HFFc6 (cell line): ENCODE measurements around the gene SOX6. TPM values are rescaled to one million over a fixed set of nuclear protein-coding genes. Genes with fewer than 3 reads are reported as not detected.

ENCODE experiments used
- DNase-seq: peaks from one replicate; pipeline ENCODE4 v3.0.0-alpha.2; 2018
- H3K27ac Mint-ChIP-seq: 2 replicates; pipeline ENCODE4 v1.8.0; 2020; ENCODE audit warnings: mild to moderate bottlenecking, mixed read lengths
- H3K27me3 Mint-ChIP-seq: 2 replicates; pipeline ENCODE4 v1.8.0; 2021; ENCODE audit warnings: mild to moderate bottlenecking, moderate library complexity, mixed read lengths; ENCODE audit not compliant: insufficient read depth
- H3K36me3 Mint-ChIP-seq: 2 replicates; pipeline ENCODE4 v1.8.0; 2021; ENCODE audit warnings: low read depth, mixed read lengths
- H3K4me1 Mint-ChIP-seq: 2 replicates; pipeline ENCODE4 v1.8.0; 2020; ENCODE audit warnings: low read depth, mixed read lengths
- H3K4me3 Mint-ChIP-seq: 2 replicates; pipeline ENCODE4 v1.8.0; 2020; ENCODE audit warnings: mild to moderate bottlenecking, moderate library complexity, mixed read lengths
- H3K9me3 Mint-ChIP-seq: 2 replicates; pipeline ENCODE4 v1.8.0; 2020; ENCODE audit warnings: mild to moderate bottlenecking, mixed read lengths
- total RNA-seq, 6 experiments: library from RNA; stranded (reverse); fragmentation: NEBNext Ultra II Directional; extraction: Animal tissue kit (Norgen Biotek cat#: 25700); gene quantifications; 2 replicates in 1 of 6; 3 replicates in 5 of 6; pipeline ENCODE4 v1.2.3, GENCODE V29; 2021
- TF ChIP-seq, protein P1 (sequence below): fragments of 200-600 bp; sonication (generic); IDR thresholded peaks from 2 replicates; pipeline ENCODE4 v1.5.0; 2021; ENCODE audit warnings: antibody characterized with exemption, mild to moderate bottlenecking

Gene SOX6
- total RNA-seq, 6 experiments from 2014 or later = 0.66 to 6.5 (median 1.4) TPM

DNA sequence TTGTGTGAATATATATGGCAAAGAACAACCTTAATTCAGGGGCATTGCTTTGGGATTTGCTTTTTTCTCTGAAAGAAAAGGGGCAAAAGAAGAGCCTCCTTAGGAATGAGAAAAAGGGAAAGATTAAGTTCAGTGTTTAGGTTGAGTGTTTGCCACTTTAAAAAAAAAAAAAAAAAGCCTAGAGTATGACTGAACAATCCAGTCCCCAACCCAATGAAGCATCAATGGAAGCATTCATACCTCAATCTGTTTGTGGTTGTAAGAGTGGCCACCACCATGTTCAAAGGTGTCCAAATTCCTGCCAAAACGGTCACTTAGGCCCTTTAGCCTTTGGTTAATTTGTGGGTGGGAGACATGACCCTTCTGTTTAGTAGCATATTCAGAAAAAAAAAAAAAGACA, 260.6 kb downstream of the SOX6 start:
- peaks cover 29% of the 10 kb centered on the region; the same call in 1 of the 2 replicates for H3K4me1 Mint-ChIP-seq
- H3K27ac Mint-ChIP-seq = no peak overlapping the region; the same call in 1 of the 2 replicates
- H3K4me3 Mint-ChIP-seq = no peak overlapping the region
- TF ChIP-seq, protein P1, sequence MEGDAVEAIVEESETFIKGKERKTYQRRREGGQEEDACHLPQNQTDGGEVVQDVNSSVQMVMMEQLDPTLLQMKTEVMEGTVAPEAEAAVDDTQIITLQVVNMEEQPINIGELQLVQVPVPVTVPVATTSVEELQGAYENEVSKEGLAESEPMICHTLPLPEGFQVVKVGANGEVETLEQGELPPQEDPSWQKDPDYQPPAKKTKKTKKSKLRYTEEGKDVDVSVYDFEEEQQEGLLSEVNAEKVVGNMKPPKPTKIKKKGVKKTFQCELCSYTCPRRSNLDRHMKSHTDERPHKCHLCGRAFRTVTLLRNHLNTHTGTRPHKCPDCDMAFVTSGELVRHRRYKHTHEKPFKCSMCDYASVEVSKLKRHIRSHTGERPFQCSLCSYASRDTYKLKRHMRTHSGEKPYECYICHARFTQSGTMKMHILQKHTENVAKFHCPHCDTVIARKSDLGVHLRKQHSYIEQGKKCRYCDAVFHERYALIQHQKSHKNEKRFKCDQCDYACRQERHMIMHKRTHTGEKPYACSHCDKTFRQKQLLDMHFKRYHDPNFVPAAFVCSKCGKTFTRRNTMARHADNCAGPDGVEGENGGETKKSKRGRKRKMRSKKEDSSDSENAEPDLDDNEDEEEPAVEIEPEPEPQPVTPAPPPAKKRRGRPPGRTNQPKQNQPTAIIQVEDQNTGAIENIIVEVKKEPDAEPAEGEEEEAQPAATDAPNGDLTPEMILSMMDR = no peak
- peaks cover 4% of the 10 kb centered on the region; the same call in 1 of the 2 replicates for H3K9me3 Mint-ChIP-seq
- DNase-seq = no peak
- no peaks in the 10 kb centered on the region for H3K27me3 Mint-ChIP-seq
- no peaks in the 10 kb centered on the region; the same call in 1 of the 2 replicates for H3K36me3 Mint-ChIP-seq

DNA sequence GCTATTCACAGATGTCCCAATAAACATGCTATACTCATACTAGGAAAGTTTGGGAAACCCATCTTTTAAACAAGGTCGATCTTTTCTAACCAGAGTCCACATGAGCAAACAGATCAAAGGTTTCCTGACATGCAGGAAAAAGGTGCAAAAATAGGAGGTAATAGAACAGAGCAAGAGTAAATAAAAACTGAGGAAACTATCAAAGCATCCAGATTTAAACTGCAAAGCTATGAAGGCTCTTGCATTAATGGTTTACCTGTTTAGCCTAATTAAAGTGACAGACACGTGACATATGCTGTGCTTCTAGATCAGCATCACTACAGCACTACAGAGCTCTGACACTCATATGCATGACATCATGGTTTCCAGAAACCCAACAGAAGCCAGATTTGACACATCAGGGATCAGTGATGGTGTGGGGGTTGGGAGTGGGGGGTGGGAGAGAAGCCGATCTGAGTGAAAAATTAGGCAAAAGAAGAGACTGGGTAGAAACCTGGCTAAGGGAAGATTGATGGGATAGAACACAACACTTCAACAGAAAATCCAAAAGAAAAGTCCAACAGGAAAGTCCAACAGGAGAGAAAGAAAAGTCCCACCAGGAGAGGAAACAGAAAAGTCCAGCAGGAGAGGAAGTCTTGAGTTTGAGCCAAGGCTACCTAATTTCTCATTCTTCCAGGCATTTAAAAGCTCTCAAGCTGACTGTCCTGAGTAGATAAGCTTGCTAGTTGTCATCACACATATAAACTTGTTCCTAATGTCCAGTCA, 262.3 kb downstream of the SOX6 start:
- Mint-ChIP-seq H3K27me3 (no peaks in the 10 kb centered on the region), H3K27ac (no peak overlapping the region; the same call in 1 of the 2 replicates), H3K9me3 (no peaks in the 10 kb centered on the region; the same call in 1 of the 2 replicates), H3K36me3 (no peaks in the 10 kb centered on the region; the same call in 1 of the 2 replicates), H3K4me3 (no peak overlapping the region), H3K4me1 (peaks cover 19% of the 10 kb centered on the region; the same call in 1 of the 2 replicates)
- TF ChIP-seq, protein P1 = no peak
- DNase-seq = no peak

DNA sequence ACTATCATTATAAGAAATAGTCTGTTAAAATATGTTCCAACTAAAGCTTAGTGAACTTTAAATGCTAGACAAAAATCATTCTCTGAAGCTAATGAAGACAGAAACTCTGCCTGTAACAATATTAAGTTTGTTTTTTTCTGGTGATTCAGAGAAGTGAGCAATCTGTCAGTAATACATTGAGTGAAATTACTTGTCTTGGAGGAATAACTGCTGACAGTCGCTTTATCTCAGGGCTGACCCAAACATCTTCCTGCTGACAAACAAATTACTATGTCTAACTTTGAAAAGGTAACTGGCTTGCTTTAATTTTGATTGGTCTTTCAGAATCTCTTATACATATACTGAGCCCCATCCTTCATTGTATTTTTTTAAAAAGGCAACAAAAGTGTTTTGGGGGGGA, 264.5 kb downstream of the SOX6 start:
- Mint-ChIP-seq H3K4me1 (peaks cover 10% of the 10 kb centered on the region; the same call in 1 of the 2 replicates), H3K27ac (no peak overlapping the region), H3K4me3 (no peak overlapping the region), H3K36me3 (no peaks in the 10 kb centered on the region; the same call in 1 of the 2 replicates), H3K27me3 (no peaks in the 10 kb centered on the region), H3K9me3 (no peaks in the 10 kb centered on the region; the same call in 1 of the 2 replicates)
- TF ChIP-seq, protein P1 = no peak
- DNase-seq = no peak

DNA sequence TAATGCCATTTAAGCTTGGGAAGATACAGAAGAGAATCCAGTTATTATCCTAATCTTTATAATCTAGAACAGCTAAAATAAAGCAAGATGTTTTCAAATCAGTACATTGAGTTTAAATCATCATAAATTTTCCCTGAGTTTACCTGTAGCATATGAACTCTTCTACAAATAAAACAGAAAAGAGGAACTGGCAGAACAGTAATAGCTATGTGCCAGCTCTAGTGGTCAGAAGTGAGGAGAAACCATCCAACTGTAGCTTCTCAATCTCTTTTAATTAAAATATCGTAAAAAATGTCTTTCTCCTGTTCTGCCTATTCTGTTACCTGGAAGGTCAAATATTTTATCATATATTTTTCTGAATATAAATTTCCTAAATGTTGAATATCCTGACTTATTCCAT, 266.9 kb downstream of the SOX6 start:
- no peaks in the 10 kb centered on the region; the same call in 1 of the 2 replicates for H3K9me3 Mint-ChIP-seq
- H3K4me3 Mint-ChIP-seq = no peak overlapping the region
- H3K27ac Mint-ChIP-seq = no peak overlapping the region
- TF ChIP-seq, protein P1 = no peak
- no peaks in the 10 kb centered on the region for H3K36me3 Mint-ChIP-seq
- H3K27me3 Mint-ChIP-seq = no peaks in the 10 kb centered on the region; the same call in 1 of the 2 replicates
- H3K4me1 Mint-ChIP-seq = no peaks in the 10 kb centered on the region; the same call in 1 of the 2 replicates
- no peak for DNase-seq

DNA sequence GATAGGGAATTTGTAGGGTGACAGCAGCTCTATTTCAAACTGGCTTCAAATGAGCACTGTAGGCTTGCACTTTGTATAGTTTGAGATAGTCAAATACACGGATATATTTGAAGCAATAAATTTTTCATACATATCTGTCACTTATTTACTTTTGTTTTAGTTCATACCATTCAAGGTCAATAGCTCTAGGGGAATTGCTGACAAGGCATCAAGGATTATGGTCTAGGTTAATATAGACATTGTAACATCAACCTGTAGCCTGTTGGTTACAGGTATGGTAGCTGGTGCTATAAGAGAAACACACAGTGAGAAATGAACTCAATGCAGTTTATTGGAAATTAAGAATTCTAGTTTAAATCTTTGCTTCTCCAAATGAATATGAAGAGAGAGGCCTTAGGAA, 267.6 kb downstream of the SOX6 start:
- Mint-ChIP-seq H3K4me1 (no peaks in the 10 kb centered on the region; the same call in 1 of the 2 replicates), H3K9me3 (no peaks in the 10 kb centered on the region; the same call in 1 of the 2 replicates), H3K4me3 (no peak overlapping the region), H3K36me3 (no peaks in the 10 kb centered on the region), H3K27ac (no peak overlapping the region), H3K27me3 (no peaks in the 10 kb centered on the region; the same call in 1 of the 2 replicates)
- TF ChIP-seq, protein P1 = no peak
- DNase-seq = no peak
